ENCODE measurements around the gene CCDC57.

- no peak for TF ChIP-seq CTCF (IDR thresholded peaks at IDR 0.05)
- no peak for TF ChIP-seq POLR2A (IDR thresholded peaks at IDR 0.05)
These were observed 147.4 kb downstream of the CCDC57 start for GRCh38 chr17:82065193-82065637.

All from right lobe of liver (tissue), 4 donors.